Measurements from ENCODE around the gene SLC39A10.
A peak's percentile ranks its signal among the peaks of the same experiment; 100 is the strongest.
"Not testable (repeated sequence)": the region's sequence is repeated elsewhere in the genome, so short reads cannot be mapped to it uniquely, and the experiment has no call there.

The SLC39A10 gene

GRCh38 chr2:195674491-195675221 lies 17.6 kb downstream of the SLC39A10 start:
- no peak for DNase-seq

GRCh38 chr2:195675783-195676427 lies 18.9 kb downstream of the SLC39A10 start:
- no peak for DNase-seq

DNA sequence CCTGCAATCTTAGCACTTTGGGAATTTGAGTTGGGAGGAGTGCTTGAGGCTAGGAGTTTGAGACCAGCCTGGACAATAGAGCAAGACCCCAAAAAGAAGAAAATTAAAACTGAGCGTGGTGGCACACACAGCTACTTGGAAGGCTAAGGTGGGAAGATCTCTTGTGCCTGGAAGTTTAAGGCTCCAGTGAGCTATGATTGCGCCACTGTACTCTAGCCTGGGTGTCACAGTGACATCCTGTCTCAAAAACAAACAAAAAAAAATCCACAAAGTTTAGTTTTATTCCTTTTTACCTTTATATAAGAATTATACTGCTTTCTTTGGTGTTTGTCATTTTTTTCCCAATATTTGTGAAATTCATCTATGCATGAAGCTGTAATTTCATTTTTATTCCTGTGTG lies 20.3 kb downstream of the SLC39A10 start:
- peak; percentile 9 for DNase-seq

DNA sequence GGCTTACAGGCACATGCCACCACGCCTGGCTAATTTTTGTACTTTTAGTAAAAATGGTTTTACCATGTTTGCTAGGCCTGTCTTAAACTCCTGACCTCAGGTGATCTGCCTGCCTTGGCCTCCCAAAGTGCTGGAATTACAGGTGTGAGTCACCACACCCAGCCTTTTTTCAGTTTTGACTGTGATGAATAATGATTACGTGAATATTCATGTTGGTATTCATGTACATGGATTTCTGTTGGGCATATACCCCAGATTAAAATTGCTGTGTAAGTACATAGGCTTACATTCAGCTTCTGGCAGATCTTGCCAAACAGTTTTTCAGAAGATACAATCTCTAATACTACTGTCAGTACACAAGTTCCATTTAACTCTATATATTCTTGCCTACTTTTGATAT lies 20.9 kb downstream of the SLC39A10 start:
- DNase-seq = no peak

GRCh38 chr2:195682077-195682476 lies 25.1 kb downstream of the SLC39A10 start:
- DNase-seq = no peak

DNA sequence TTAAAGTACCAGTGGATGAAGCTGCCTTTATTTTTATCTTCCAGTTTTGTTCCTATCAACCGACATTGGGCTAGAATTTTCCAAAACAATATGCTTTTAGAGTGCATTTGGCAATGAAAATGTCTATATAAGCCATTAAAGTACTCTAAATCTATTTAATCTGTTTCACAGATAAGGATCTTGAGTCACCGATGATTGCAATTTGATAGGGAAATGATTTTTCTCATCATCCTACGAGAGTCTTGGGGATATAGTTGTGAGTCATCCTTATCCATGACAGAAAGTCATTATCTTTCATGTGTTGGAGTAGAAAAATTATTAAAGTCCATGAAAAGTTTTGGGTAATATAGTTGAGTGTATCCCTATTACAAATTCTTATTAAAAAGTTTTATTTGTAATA lies 26.1 kb downstream of the SLC39A10 start:
- DNase-seq = no peak

GRCh38 chr2:195686564-195686963 lies 29.5 kb downstream of the SLC39A10 start:
- no peak for DNase-seq

DNA sequence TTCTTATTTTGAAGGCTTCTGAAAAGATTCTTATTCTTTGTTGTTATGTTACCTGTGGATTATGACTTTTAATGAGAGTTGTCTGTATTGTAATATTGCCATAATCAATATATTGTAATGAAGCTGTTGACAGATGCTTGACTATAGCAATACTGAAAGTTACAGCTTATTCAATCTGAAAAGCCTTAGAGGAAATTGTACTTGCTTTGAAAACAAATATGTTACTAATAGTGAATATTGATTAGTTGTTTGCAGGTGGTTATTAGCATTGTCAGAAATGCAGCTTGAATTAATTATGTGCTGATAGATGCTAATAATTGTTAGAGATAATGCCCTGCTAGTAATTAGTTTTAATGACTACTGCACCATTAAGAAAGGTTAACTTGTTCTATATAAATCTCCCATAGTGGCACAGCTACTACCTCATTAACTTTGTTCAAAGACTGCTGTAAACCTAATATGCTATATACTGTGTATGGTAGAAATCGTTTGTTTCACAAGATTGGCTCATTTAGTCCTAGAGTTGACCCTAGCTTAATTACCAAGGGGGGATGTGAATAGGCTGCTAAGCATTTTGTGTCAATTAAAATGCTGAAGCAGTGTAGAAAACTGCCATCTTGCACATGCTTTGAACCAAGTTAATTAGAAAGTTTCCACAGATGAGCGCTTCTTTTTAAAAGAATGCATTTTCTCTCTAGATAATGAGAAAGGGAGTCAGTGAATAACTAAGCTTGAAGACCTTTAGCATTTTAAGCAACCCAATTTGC lies 30.5 kb downstream of the SLC39A10 start:
- no peak for DNase-seq

DNA sequence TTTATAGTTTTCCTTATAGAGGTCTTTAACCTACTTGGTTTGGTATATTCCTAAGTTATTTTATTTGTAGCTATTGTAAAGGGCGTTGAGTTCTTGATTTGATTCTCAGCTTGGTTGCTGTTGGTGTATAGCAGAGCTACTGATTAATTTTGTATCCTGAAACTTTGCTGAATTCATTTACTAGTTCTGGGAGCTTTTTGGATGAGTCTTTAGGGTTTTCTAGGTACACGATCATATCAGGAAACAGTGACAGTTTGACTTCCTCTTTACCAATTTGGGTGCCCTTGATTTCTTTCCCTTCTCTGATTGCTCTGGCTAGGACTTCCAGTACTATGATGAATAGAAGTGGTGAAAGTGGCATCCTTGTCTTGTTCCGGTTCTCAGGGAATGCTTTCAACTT lies 35.5 kb downstream of the SLC39A10 start:
- not testable (repeated sequence) for DNase-seq

- DNase-seq = no peak
Observed at GRCh38 chr2:195694553-195694952, 37.5 kb downstream of the SLC39A10 start.

DNA sequence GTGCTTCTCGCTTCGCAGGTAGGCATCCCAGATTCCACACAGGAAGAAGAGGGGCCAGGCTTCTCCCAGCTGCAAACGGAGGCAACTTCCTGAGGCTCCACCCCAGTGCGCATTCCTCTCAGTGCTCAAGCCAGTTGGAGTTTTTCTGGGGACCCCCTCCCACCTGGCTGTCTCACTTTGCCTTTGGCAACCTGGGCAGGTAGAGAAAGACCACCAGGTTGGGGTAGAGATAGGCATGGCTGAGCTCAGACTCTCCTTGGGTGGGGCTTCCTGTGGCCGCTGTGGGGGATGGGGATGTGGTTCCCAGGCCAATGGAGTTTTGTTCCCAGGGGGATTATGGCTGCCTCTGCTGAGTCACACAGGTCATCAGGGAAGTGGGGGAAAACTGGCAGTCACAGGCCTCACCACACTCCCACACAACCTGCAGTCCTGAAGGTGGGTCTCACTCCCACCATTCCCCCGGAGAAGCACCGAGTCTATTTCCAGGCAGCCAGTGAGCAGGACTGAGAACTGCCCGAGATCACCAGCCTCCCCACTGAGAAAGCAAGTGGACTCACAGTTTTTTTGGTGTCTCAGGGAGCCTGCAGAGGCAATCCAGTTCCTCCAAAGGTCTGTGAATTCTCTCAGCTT lies 38.1 kb downstream of the SLC39A10 start:
- DNase-seq = no peak

DNA sequence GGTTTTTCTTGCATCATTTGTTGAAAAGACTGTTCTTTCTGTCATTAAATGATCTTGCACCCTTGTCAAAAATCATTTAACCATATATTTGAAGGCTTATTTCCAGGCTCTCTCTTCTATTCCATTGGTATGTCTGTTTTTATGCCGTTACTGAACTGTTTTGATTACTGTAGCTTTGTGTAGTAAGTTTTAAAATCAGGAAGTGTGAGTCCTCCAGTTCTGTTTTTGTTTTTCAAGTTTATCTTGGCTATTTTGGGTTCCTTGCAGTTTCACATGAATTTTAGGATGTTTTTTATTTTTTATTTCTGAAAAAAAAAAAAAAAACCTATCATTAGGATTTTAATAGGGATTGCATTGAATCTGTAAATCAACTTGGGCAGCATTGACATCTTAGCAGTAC lies 39.0 kb downstream of the SLC39A10 start:
- DNase-seq = no peak

GRCh38 chr2:195697681-195698220 lies 40.7 kb downstream of the SLC39A10 start:
- DNase-seq = no peak

- DNase-seq = no peak
Observed at GRCh38 chr2:195700480-195700879, 43.5 kb downstream of the SLC39A10 start.

GRCh38 chr2:195706161-195706900 lies 49.3 kb downstream of the SLC39A10 start:
- no peak for DNase-seq

DNA sequence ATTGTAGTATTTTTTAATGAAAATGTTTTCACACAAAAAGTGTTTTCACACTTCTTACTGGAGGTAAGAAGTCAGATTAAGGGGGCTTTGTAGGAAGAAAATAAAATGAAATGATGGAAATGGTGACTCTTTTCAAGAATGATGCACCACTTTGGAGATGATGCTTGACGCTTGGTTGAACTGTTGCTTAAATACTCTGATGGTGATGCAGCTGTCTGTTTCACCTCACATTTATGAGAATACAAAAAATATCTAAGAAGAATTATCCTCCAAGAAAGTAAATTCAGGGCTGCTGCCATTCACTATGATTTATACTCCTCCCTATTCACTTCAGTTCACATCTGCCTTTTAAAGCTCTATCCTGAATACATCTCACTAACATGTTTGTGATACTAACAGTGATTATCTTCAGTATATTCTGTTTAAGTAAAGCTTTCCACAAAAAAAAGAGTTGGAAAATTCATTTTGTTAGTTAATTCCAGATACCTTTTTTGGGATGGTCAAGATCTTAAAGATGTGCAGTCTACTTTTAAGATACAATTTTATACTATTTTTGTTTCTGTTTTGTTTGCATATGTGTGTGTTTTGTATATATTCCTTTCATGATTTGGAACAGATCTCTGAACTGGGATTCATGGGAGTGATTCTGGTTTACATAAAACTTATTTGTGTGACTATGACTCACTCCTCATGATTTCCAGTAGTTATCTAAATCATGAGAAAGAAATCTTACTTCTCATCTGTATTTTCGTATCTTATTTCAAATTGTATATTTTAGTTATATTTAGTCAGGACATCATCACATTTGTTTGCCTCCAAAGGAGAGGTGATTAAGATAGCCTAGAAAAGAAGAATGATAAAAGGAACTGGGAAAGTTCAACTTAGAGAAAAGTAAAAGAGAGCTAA lies 53.1 kb downstream of the SLC39A10 start:
- no peak for DNase-seq

DNA sequence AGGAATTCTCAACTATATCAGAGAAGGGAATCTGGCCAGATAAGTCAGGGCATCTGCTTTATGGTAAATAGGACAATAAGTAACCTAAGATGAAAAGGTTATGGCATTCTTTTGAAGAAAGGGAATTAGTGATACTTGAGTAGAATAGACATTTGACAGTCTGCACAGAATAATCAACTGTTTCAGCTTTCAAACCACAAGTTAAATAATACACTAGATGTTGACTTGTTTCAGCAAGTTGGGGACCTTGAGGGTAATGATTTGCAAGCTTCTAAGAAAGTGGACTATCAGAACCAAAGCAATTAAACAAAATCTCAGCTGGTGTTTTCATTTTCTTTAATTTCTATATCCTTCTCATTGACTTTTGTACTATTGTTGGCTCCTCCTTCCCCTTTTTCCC lies 54.5 kb downstream of the SLC39A10 start:
- DNase-seq = no peak

DNA sequence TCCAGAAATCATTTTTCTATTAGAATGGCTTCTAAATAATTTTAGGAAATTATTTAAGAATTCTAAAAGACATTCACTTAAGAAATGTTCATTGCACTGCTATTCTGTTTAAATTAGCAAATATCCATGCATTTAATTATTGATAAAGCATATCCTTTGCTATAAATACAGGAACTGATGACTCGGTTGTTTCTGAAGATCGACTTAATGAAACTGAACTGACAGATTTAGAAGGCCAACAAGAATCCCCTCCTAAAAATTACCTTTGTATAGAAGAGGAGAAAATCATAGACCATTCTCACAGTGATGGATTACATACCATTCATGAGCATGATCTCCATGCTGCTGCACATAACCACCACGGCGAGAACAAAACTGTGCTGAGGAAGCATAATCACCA lies 59.4 kb downstream of the SLC39A10 start:
- DNase-seq = no peak

DNA sequence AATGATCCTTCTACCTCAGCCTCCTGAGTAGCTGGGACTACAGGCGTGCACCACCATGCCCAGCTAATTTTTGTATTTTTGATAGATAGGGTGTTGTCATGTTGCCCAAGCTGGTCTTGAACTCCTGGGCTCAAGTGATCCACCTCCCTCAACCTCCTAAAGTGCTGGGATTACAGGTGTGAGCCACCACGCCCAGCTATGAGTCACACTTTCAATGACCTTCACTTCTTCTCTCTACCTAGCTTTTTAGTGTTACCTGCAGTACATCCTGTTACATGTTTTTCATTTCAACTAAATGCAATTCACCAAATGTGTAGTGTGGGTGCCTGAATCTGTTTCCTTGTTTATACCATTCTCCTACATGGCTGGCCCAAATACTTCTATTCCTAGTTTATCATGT lies 64.0 kb downstream of the SLC39A10 start:
- DNase-seq = no peak

- DNase-seq = no peak
Observed at GRCh38 chr2:195722075-195722474, 65.0 kb downstream of the SLC39A10 start.

GRCh38 chr2:195727106-195727505 lies 70.1 kb downstream of the SLC39A10 start:
- no peak for DNase-seq
